H9 (cell line): Measurements from ENCODE around the gene ACCSL. TPM values are rescaled to one million over a fixed set of nuclear protein-coding genes. Genes with fewer than 3 reads are reported as not detected.

Experiments
- DNase-seq: peaks from one replicate; pipeline ENCODE4 v3.0.0-alpha.2; 2017
- H2AFZ ChIP-seq: one replicate; pipeline ENCODE4 v1.6.1; 2013; ENCODE audit warnings: mild to moderate bottlenecking, low read length, control low read depth, moderate library complexity
- H2AK5ac ChIP-seq: 2 replicates; pipeline ENCODE4 v1.6.1; 2013; ENCODE audit warnings: low read length, control low read depth, mixed read lengths; ENCODE audit not compliant: insufficient read length
- H2BK120ac ChIP-seq: one replicate; pipeline ENCODE4 v1.6.1; 2013; ENCODE audit warnings: low read depth, mild to moderate bottlenecking, low read length, control low read depth, inconsistent platforms; ENCODE audit not compliant: poor library complexity, severe bottlenecking
- H2BK12ac ChIP-seq: 2 replicates; pipeline ENCODE4 v1.6.1; 2013; ENCODE audit warnings: low read length, control low read depth, mixed read lengths, low read depth; ENCODE audit not compliant: insufficient read length
- H2BK15ac ChIP-seq: 2 replicates; pipeline ENCODE4 v1.6.1; 2013; ENCODE audit warnings: low read depth, low read length, control low read depth
- H2BK20ac ChIP-seq: one replicate; pipeline ENCODE4 v1.6.1; 2013; ENCODE audit warnings: low read depth, mild to moderate bottlenecking, low read length, control low read depth, inconsistent platforms; ENCODE audit not compliant: poor library complexity, severe bottlenecking
- H2BK5ac ChIP-seq: 2 replicates; pipeline ENCODE4 v1.6.1; 2013; ENCODE audit warnings: low read length, control low read depth, mixed read lengths; ENCODE audit not compliant: insufficient read length
- H3K14ac ChIP-seq: 2 replicates; pipeline ENCODE4 v1.6.1; 2013; ENCODE audit warnings: low read length, control low read depth; ENCODE audit not compliant: insufficient read depth
- H3K18ac ChIP-seq: 2 replicates; pipeline ENCODE4 v1.6.1; 2013; ENCODE audit warnings: low read depth, mild to moderate bottlenecking, mixed read lengths, low read length, control low read depth; ENCODE audit not compliant: insufficient read length
- H3K23ac ChIP-seq: 2 replicates; pipeline ENCODE4 v1.6.1; 2013; ENCODE audit warnings: low read length, control low read depth, mixed read lengths, low read depth; ENCODE audit not compliant: insufficient read length
- H3K23me2 ChIP-seq: 2 replicates; pipeline ENCODE4 v1.6.1; 2013; ENCODE audit warnings: low read depth, mild to moderate bottlenecking, mixed read lengths, low read length, control low read depth; ENCODE audit not compliant: insufficient read length, poor library complexity, severe bottlenecking
- H3K27ac ChIP-seq: 2 replicates; pipeline ENCODE4 v1.5.1; 2013; ENCODE audit warnings: low read length, control low read depth, mixed read lengths, low read depth; ENCODE audit not compliant: insufficient read length
- H3K27me3 ChIP-seq: 2 replicates; pipeline ENCODE4 v1.6.1; 2013; ENCODE audit warnings: low read length, control low read depth, inconsistent platforms; ENCODE audit not compliant: insufficient read depth
- H3K4ac ChIP-seq: 2 replicates; pipeline ENCODE4 v1.6.1; 2013; ENCODE audit warnings: low read depth, mild to moderate bottlenecking, control low read depth, inconsistent platforms, low read length, moderate library complexity
- H3K4me1 ChIP-seq: 2 replicates; pipeline ENCODE4 v1.6.1; 2013; ENCODE audit warnings: low read length, control low read depth, inconsistent platforms; ENCODE audit not compliant: insufficient read depth
- H3K4me2 ChIP-seq: 2 replicates; pipeline ENCODE4 v1.6.1; 2013; ENCODE audit warnings: low read length, control low read depth, mixed read lengths; ENCODE audit not compliant: insufficient read length, insufficient read depth
- H3K56ac ChIP-seq: 2 replicates; pipeline ENCODE4 v1.6.1; 2013; ENCODE audit warnings: low read depth, mild to moderate bottlenecking, mixed read lengths, low read length, control low read depth; ENCODE audit not compliant: insufficient read length
- H3K79me1 ChIP-seq: 2 replicates; pipeline ENCODE4 v1.6.1; 2013; ENCODE audit warnings: low read depth, mild to moderate bottlenecking, moderate library complexity, low read length, control low read depth, inconsistent platforms; ENCODE audit not compliant: insufficient read depth, poor library complexity, severe bottlenecking
- H3K79me2 ChIP-seq: 2 replicates; pipeline ENCODE4 v1.6.1; 2013; ENCODE audit warnings: low read length, control low read depth, inconsistent platforms; ENCODE audit not compliant: insufficient read depth
- H3K9ac ChIP-seq: 2 replicates; pipeline ENCODE4 v1.6.1; 2013; ENCODE audit warnings: low read length, control low read depth, mixed read lengths; ENCODE audit not compliant: insufficient read length; ENCODE audit errors: extremely low read depth
- H3K9me3 ChIP-seq: one replicate; pipeline ENCODE4 v1.6.1; 2013; ENCODE audit warnings: low read depth, low read length, inconsistent platforms; ENCODE audit not compliant: control insufficient read depth
- H3T11ph ChIP-seq: one replicate; pipeline ENCODE4 v1.6.1; 2013; ENCODE audit warnings: mild to moderate bottlenecking, low read length, control low read depth, inconsistent platforms
- H4K20me1 ChIP-seq: one replicate; pipeline ENCODE4 v1.6.1; 2013; ENCODE audit not compliant: control insufficient read depth, insufficient read length, insufficient read depth
- H4K5ac ChIP-seq: 2 replicates; pipeline ENCODE4 v1.6.1; 2013; ENCODE audit warnings: low read depth, mild to moderate bottlenecking, mixed read lengths, low read length, control low read depth; ENCODE audit not compliant: insufficient read length
- H4K8ac ChIP-seq: replicated peaks from 2 replicates; pipeline ENCODE4 v1.6.1; 2013; ENCODE audit warnings: low read length, control low read depth, mixed read lengths, low read depth; ENCODE audit not compliant: insufficient read length
- H4K91ac ChIP-seq: 2 replicates; pipeline ENCODE4 v1.6.1; 2013; ENCODE audit warnings: low read depth, mild to moderate bottlenecking, moderate library complexity, mixed read lengths, low read length, control low read depth; ENCODE audit not compliant: insufficient read length
- H3K27ac Mint-ChIP-seq, 3 experiments: 2 replicates in 2 of 3; 3 replicates in 1 of 3; pipeline ENCODE4 v1.8.0; 2020 to 2021; ENCODE audit warnings: mixed read lengths in 3 of 3, mild to moderate bottlenecking in 1 of 3, moderate library complexity in 1 of 3
- H3K27me3 Mint-ChIP-seq: 2 replicates; pipeline ENCODE4 v1.8.0; 2021; ENCODE audit warnings: low read depth, mild to moderate bottlenecking, moderate library complexity, mixed read lengths
- H3K36me3 Mint-ChIP-seq, 3 experiments: 2 replicates in 2 of 3; 3 replicates in 1 of 3; pipeline ENCODE4 v1.8.0; 2020 to 2021; ENCODE audit warnings: low read depth in 3 of 3, mixed read lengths in 3 of 3; ENCODE audit not compliant: insufficient read depth in 1 of 3
- H3K4me1 Mint-ChIP-seq, 2 experiments: 2 replicates each; pipeline ENCODE4 v1.8.0; 2020; ENCODE audit warnings: mixed read lengths in 2 of 2
- H3K4me3 Mint-ChIP-seq, 2 experiments: 2 replicates in 1 of 2; 3 replicates in 1 of 2; pipeline ENCODE4 v1.8.0; 2020 to 2021; ENCODE audit warnings: mild to moderate bottlenecking in 2 of 2, mixed read lengths in 2 of 2, moderate library complexity in 1 of 2
- H3K9me3 Mint-ChIP-seq, 2 experiments: 2 replicates in 1 of 2; 3 replicates in 1 of 2; pipeline ENCODE4 v1.8.0; 2020; ENCODE audit warnings: mild to moderate bottlenecking in 2 of 2, mixed read lengths in 2 of 2, moderate library complexity in 1 of 2
- CTCF ChIP-seq: fragments of 200-600 bp; sonication (generic); conservative IDR thresholded peaks from 3 replicates; pipeline ENCODE4 v1.8.0; 2021; ENCODE audit warnings: antibody characterized with exemption, mild to moderate bottlenecking
- WGBS: extraction: QIAGEN DNeasy Blood & Tissue Kit; methylation state at CpG from one replicate; pipeline ENCODE4 v1.1.7; 2013; ENCODE audit warnings: missing lambda C conversion rate, low lambda C conversion rate, mixed read lengths; ENCODE audit not compliant: insufficient read length; ENCODE audit errors: extremely low coverage; 5-methylcytosine and 5-hydroxymethylcytosine counted together
- total RNA-seq: library from RNA; stranded (reverse); gene quantifications from 2 replicates; pipeline ENCODE4 v1.2.1, GENCODE V29; 2021

Gene ACCSL
- total RNA-seq, 1 experiment from 2014 or later = not detected

- H4K91ac ChIP-seq = no peak overlapping the region
- H3K79me1 ChIP-seq = no peaks in the 10 kb centered on the region
- H2BK12ac ChIP-seq = no peak overlapping the region
- H2BK15ac ChIP-seq = no peak overlapping the region
- no peak overlapping the region for H2AK5ac ChIP-seq
- no peak for TF ChIP-seq CTCF
- no peak overlapping the region for H3K14ac ChIP-seq
- no peak overlapping the region for H3K23ac ChIP-seq
- no peak overlapping the region for H4K8ac ChIP-seq
- Mint-ChIP-seq H3K27ac (no peak overlapping the region), H3K4me3 (no peak overlapping the region), H3K36me3 (peaks cover 0 to 4% (median 0%) of the 10 kb centered on the region in 3 experiments; a peak in 2 of 7 replicates), H3K4me1 (no peaks in the 10 kb centered on the region), H3K27me3 (peaks cover 29% of the 10 kb centered on the region), H3K9me3 (peaks cover 3 to 10% of the 10 kb centered on the region in 2 experiments; a peak in 3 of 5 replicates)
- no peak overlapping the region for H3K56ac ChIP-seq
- no peaks in the 10 kb centered on the region for H3K79me2 ChIP-seq
- H3K18ac ChIP-seq = no peak overlapping the region
- H3K9me3 ChIP-seq = no peaks in the 10 kb centered on the region
- no peak overlapping the region for H2AFZ ChIP-seq
- H3K9ac ChIP-seq = no peak overlapping the region
- no peaks in the 10 kb centered on the region for H3K23me2 ChIP-seq
- H3T11ph ChIP-seq = no peak overlapping the region
- no peaks in the 10 kb centered on the region for H3K4me1 ChIP-seq
- H2BK5ac ChIP-seq = no peak overlapping the region
- H3K27ac ChIP-seq = no peak overlapping the region
- H3K27me3 ChIP-seq = no peaks in the 10 kb centered on the region
- no peak overlapping the region for H2BK120ac ChIP-seq
- WGBS = no CpG with 5 or more reads among the region's 3 CpGs
- H4K20me1 ChIP-seq = no peaks in the 10 kb centered on the region
- H3K4me2 ChIP-seq = no peak overlapping the region
- DNase-seq = no peak
- no peak overlapping the region for H3K4ac ChIP-seq
- H4K5ac ChIP-seq = no peak overlapping the region
- no peak overlapping the region for H2BK20ac ChIP-seq
Measured at GRCh38 chr11:44017443-44018126, 30.2 kb upstream of the ACCSL start.
